Naive B cell (primary cell): Measurements from ENCODE around the gene TEAD3. TPM values are rescaled to one million over a fixed set of nuclear protein-coding genes. Genes with fewer than 3 reads are reported as not detected.

Source experiments
- ATAC-seq, 2 donors: fragments of 150-1000 bp; cut with Tn5 transposase; 2 replicates each; pipeline ENCODE4 v1.10.0; 2021; ENCODE audit warnings: low read depth in 2 of 2, mild to moderate bottlenecking in 2 of 2, moderate library complexity in 2 of 2
- DNase-seq: peaks from one replicate; pipeline ENCODE4 v3.0.0; 2022
- H3K27ac Mint-ChIP-seq, 6 donors: one replicate each; pipeline ENCODE4 v1.8.0; 2020 to 2022; ENCODE audit warnings: mild to moderate bottlenecking in 6 of 6, mixed read lengths in 6 of 6, moderate library complexity in 5 of 6, inconsistent platforms in 2 of 6
- H3K27me3 Mint-ChIP-seq, 3 donors: one replicate each; pipeline ENCODE4 v1.8.0; 2021 to 2022; ENCODE audit warnings: mixed read lengths in 3 of 3, mild to moderate bottlenecking in 1 of 3
- H3K36me3 Mint-ChIP-seq, 2 donors: one replicate each; pipeline ENCODE4 v1.8.0; 2020 to 2022; ENCODE audit warnings: mixed read lengths in 2 of 2, inconsistent platforms in 1 of 2, mild to moderate bottlenecking in 1 of 2
- H3K4me1 Mint-ChIP-seq, 3 donors: one replicate each; pipeline ENCODE4 v1.8.0; 2020 to 2022; ENCODE audit warnings: mixed read lengths in 3 of 3, inconsistent platforms in 1 of 3, mild to moderate bottlenecking in 1 of 3, moderate library complexity in 1 of 3
- H3K4me3 Mint-ChIP-seq, 8 donors: one replicate each; pipeline ENCODE4 v1.8.0; 2020 to 2022; ENCODE audit warnings: mild to moderate bottlenecking in 8 of 8, mixed read lengths in 8 of 8, moderate library complexity in 8 of 8, inconsistent platforms in 2 of 8
- H3K9me3 Mint-ChIP-seq, 7 donors: one replicate each; pipeline ENCODE4 v1.8.0; 2020 to 2022; ENCODE audit warnings: mixed read lengths in 7 of 7, mild to moderate bottlenecking in 5 of 7, inconsistent platforms in 2 of 7, moderate library complexity in 1 of 7
- polyA plus RNA-seq, 6 donors: library from polyadenylated mRNA; unstranded; fragments of 300-500 nt; fragmentation: Illumina TruSeq; gene quantifications; one replicate each; pipeline ENCODE4 v1.2.3, GENCODE V29; 2021; ENCODE audit warnings: low read depth in 6 of 6

The TEAD3 gene
- polyA plus RNA-seq, 6 donors from 2014 or later, result 0.14 to 0.47 (median 0.45) TPM; not detected in 3

- H3K4me1 Mint-ChIP-seq, result peaks cover 5 to 14% (median 12%) of the 10 kb centered on the region in 3 donors
- peak overlapping the region in 3 of 6 donors; percentile 38 to 69 (median 42) for H3K27ac Mint-ChIP-seq
- peaks cover 8 to 34% of the 10 kb centered on the region in 2 donors for H3K36me3 Mint-ChIP-seq
- H3K9me3 Mint-ChIP-seq, result no peaks in the 10 kb centered on the region
- no peak for DNase-seq
- no peak for ATAC-seq
- peak overlapping the region in 1 of 8 donors; percentile 21 for H3K4me3 Mint-ChIP-seq
- H3K27me3 Mint-ChIP-seq, result no peaks in the 10 kb centered on the region
These were observed 39.0 kb downstream of the TEAD3 start for GRCh38 chr6:35457907-35458306.

DNA sequence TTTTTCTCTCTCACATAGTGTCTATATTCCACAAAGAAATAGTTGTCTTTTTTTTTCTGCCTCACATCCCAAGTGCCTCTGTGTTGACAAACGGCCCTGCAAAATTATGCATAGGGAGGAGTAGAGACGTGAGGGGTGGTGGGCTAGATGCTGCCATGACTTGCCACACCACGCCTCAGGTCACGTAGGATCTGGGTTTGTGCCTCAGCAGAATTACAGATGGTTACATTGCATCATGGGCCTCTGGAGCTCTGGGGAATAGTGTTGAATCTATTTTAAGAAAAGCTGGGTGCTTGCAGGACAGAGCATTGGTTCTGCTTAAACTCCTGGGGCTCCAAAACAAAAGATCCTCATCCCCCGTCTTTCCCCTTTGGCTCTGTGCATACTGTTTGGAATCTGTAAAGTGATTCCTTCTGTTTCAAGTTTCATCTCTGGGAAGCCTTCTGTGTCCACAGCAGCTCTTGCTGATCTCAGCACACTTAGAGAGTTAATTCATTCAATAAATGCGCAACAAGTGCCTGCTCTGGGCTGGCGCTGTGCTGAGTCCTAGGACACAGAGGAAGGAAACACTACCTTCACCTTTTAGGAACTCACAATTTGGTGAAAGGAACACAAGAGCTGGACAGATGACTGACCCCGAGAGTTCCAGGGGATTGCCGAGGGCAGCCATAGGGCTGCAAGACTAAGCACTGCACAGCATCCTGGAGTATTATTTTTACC is 42.3 kb downstream of the TEAD3 start:
- H3K27me3 Mint-ChIP-seq, result no peaks in the 10 kb centered on the region
- DNase-seq, result no peak
- no peak overlapping the region for H3K27ac Mint-ChIP-seq
- H3K4me3 Mint-ChIP-seq, result peak overlapping the region in 6 of 8 donors; percentile 3 to 91 (median 44)
- no peak for ATAC-seq
- H3K36me3 Mint-ChIP-seq, result peaks cover 6 to 23% of the 10 kb centered on the region in 2 donors
- no peaks in the 10 kb centered on the region for H3K9me3 Mint-ChIP-seq
- H3K4me1 Mint-ChIP-seq, result peaks cover 20 to 33% (median 21%) of the 10 kb centered on the region in 3 donors

DNA sequence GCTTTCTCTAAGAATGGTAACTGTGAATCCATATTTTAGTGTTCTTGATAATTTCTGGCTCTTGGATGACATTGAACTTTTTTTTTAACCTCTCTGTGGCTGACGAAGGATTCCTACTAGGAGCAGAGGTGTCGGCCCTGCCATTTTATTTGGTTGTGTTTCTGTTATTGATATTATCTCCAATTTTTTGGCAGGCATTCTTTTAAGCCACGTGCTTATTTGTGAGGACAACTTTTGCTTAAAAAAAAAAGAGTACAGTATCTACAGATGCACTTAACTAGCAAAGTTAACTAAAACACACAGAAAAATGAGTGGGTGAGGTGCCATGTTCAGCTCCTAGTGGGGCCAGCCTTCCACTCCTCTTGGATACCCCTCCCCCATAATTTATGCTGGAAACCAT is 43.6 kb downstream of the TEAD3 start:
- no peaks in the 10 kb centered on the region for H3K9me3 Mint-ChIP-seq
- ATAC-seq, result no peak
- H3K36me3 Mint-ChIP-seq, result peaks cover 0 to 16% of the 10 kb centered on the region in 2 donors
- peaks cover 18 to 39% (median 25%) of the 10 kb centered on the region in 3 donors for H3K4me1 Mint-ChIP-seq
- H3K4me3 Mint-ChIP-seq, result peak overlapping the region; percentile 76 to 91 (median 84)
- no peak for DNase-seq
- H3K27ac Mint-ChIP-seq, result no peak overlapping the region
- no peaks in the 10 kb centered on the region for H3K27me3 Mint-ChIP-seq

DNA sequence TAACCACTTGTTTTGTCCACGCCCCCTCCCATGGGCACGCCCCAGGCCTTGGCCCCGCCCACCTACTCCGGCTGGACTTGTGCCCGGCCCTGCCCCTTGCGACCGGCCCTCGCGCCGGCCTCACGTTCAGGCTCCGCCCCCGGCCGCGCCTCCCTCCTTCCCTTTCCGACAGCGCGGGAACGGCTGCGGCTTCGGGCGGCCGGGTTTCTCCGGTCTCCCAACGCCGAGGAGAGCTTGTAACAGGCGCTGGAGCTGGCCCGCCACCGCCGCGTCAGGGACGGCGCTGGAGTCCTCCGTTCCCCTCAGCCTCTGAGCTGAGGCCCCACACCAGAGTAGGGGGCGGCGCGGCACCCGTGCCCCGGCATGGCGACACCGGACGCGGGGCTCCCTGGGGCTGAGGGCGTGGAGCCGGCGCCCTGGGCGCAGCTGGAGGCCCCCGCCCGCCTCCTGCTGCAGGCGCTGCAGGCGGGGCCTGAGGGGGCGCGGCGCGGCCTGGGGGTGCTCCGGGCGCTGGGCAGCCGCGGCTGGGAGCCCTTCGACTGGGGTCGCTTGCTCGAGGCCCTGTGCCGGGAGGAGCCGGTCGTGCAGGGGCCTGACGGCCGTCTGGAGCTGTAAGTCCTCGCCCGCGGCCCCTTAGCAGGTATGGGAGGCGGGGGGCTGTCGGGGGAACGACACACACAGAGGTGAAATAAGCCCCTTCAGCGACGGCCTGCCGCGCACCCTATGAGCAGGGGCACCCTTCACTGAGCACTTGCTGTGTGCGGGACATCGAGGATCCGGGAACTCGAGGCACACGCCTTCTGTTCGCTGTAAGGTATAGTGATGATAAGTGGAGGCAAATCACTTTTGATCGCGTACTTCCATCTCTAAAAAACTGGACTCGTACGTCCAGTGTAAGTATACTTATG is 44.4 kb downstream of the TEAD3 start, which contains the start of gene FANCE:
Gene FANCE, plus strand, starts transcription at position 156 of the 908 bp plus-strand sequence. Its CDS starts 208 bp downstream, at position 364.
- Mint-ChIP-seq H3K36me3 (peaks cover 0 to 9% of the 10 kb centered on the region in 2 donors), H3K4me1 (peaks cover 15 to 39% (median 25%) of the 10 kb centered on the region in 3 donors), H3K27me3 (no peaks in the 10 kb centered on the region), H3K9me3 (no peaks in the 10 kb centered on the region), H3K27ac (peak within 1 kb of the TSS; percentile 16 to 97 (median 82)), H3K4me3 (peak within 1 kb of the TSS; percentile 83 to 95 (median 91))
- DNase-seq (peak; percentile 87), ATAC-seq (peak; percentile 76 to 78)

GRCh38 chr6:35451354-35452182 is 45.3 kb downstream of the TEAD3 start:
- no peaks in the 10 kb centered on the region for H3K27me3 Mint-ChIP-seq
- no peaks in the 10 kb centered on the region for H3K9me3 Mint-ChIP-seq
- peak overlapping the region; percentile 77 to 95 (median 91) for H3K4me3 Mint-ChIP-seq
- peaks cover 15 to 39% (median 25%) of the 10 kb centered on the region in 3 donors for H3K4me1 Mint-ChIP-seq
- DNase-seq (no peak), ATAC-seq (peak; percentile 3 to 5)
- H3K36me3 Mint-ChIP-seq, result peaks cover 0 to 9% of the 10 kb centered on the region in 2 donors
- H3K27ac Mint-ChIP-seq, result peak overlapping the region in 5 of 6 donors; percentile 12 to 97 (median 74)

- Mint-ChIP-seq H3K9me3 (no peaks in the 10 kb centered on the region), H3K27me3 (no peaks in the 10 kb centered on the region), H3K27ac (no peak overlapping the region), H3K4me3 (peak overlapping the region in 2 of 8 donors; percentile 30 to 72), H3K36me3 (no peaks in the 10 kb centered on the region), H3K4me1 (peaks cover 11 to 35% (median 25%) of the 10 kb centered on the region in 3 donors)
- DNase-seq, result peak; percentile 71
- ATAC-seq, result peak; percentile 66 to 67
These were observed 47.5 kb downstream of the TEAD3 start for GRCh38 chr6:35449287-35449881.

GRCh38 chr6:35448191-35448590 is 48.7 kb downstream of the TEAD3 start:
- H3K27ac Mint-ChIP-seq, result peak overlapping the region in 1 of 6 donors; percentile 24
- H3K9me3 Mint-ChIP-seq, result no peaks in the 10 kb centered on the region

GRCh38 chr6:35445691-35446090 is 51.2 kb downstream of the TEAD3 start:
- ATAC-seq (no peak), DNase-seq (no peak)
- Mint-ChIP-seq H3K4me1 (peaks cover 4 to 8% (median 8%) of the 10 kb centered on the region in 3 donors), H3K27me3 (no peaks in the 10 kb centered on the region), H3K27ac (no peak overlapping the region), H3K36me3 (no peaks in the 10 kb centered on the region), H3K4me3 (no peak overlapping the region), H3K9me3 (no peaks in the 10 kb centered on the region)

More at GRCh38 chr6:35448191-35448590, 48.7 kb downstream of the TEAD3 start:
- Mint-ChIP-seq H3K4me3 (peak overlapping the region in 1 of 8 donors; percentile 52), H3K27me3 (no peaks in the 10 kb centered on the region), H3K36me3 (no peaks in the 10 kb centered on the region), H3K4me1 (peaks cover 11 to 29% (median 23%) of the 10 kb centered on the region in 3 donors)
- ATAC-seq (no peak), DNase-seq (no peak)

DNA sequence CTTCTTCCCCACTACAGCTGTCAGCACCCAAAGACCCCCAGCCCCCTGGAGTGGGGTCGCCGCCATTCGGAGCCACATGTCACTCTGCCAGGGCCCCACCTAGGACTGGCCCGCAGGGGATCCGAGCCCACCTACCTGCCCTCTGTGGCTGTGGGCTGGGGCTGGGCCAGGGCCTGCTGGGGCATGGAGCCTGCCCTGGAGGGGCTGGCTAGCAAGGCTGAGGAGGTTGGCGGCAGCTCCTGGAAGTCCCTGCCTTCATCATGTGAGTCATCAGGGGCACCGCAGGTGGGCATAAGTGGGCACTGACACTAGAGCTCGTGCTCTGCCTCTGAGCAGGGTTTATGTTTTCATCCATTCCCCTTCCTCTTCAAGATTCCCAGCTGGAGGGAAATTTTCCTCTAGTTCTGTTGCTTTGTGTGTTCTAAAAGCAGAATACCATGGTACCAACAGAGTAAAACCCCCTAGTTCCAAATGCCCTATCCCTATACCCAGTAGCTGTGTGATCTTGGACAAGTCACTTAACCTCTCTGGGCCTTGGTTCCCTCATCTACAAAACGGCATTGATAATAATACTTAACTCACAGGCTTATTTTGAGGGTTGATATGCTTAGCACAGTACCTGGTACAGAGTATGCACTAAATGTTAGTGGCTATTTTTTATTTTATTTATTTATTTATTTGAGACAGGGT is 53.4 kb downstream of the TEAD3 start:
- no peak for DNase-seq
- Mint-ChIP-seq H3K9me3 (no peaks in the 10 kb centered on the region), H3K27ac (no peak overlapping the region), H3K4me1 (no peaks in the 10 kb centered on the region), H3K27me3 (no peaks in the 10 kb centered on the region), H3K4me3 (no peak overlapping the region), H3K36me3 (no peaks in the 10 kb centered on the region)
- no peak for ATAC-seq

DNA sequence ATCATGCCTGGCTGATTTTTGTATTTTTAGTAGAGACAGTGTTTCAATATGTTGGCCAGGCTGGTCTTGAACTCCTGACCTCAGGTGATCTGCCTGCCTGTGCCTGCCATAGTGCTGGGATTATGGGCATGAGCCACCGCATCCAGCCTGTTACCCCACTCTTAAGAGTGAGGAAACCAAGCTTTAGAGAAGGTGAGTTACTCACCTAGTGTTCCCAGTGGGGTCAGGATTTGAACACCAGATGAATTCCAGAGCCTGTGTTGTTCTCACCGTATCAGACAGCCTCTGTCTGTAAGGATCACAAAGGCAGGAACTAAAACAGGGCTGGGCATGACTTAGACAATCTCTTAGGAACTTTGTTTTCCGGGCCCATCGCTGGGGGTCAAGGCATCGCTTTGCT is 54.2 kb downstream of the TEAD3 start:
- H3K4me3 Mint-ChIP-seq, result no peak overlapping the region
- ATAC-seq (no peak), DNase-seq (no peak)
- no peaks in the 10 kb centered on the region for H3K27me3 Mint-ChIP-seq
- H3K27ac Mint-ChIP-seq, result no peak overlapping the region
- H3K4me1 Mint-ChIP-seq, result no peaks in the 10 kb centered on the region
- no peaks in the 10 kb centered on the region for H3K36me3 Mint-ChIP-seq
- H3K9me3 Mint-ChIP-seq, result no peaks in the 10 kb centered on the region

DNA sequence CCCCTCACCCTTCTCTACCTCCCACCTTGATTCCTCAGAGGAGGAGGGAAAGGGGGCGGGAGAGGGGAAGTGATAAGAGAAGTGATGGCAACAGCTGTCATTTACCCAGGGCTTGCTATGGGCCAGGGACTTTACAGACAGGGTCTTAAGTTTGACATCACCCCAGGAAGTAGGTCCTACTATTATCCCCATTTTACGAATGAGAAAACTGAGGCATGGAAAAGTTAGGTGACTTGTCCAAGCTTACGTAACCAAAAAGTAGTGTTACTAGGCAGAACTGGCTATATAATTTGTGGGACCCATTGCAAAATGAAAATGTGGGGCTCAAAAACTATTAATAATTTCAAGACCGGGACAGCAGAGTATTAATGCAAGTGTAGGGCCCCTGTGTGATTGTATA is 55.2 kb downstream of the TEAD3 start:
- no peaks in the 10 kb centered on the region for H3K9me3 Mint-ChIP-seq
- H3K4me1 Mint-ChIP-seq, result no peaks in the 10 kb centered on the region
- H3K36me3 Mint-ChIP-seq, result no peaks in the 10 kb centered on the region
- ATAC-seq (no peak), DNase-seq (no peak)
- H3K27me3 Mint-ChIP-seq, result no peaks in the 10 kb centered on the region
- H3K4me3 Mint-ChIP-seq, result no peak overlapping the region
- peak overlapping the region in 1 of 6 donors; percentile 32 for H3K27ac Mint-ChIP-seq

GRCh38 chr6:35441205-35441604 is 55.7 kb downstream of the TEAD3 start:
- Mint-ChIP-seq H3K4me3 (no peak overlapping the region), H3K9me3 (no peaks in the 10 kb centered on the region), H3K36me3 (no peaks in the 10 kb centered on the region), H3K27ac (no peak overlapping the region), H3K27me3 (no peaks in the 10 kb centered on the region), H3K4me1 (no peaks in the 10 kb centered on the region)
- DNase-seq (no peak), ATAC-seq (no peak)
